K562 (cell line): ENCODE measurements around the gene ERICH2. TPM values are rescaled to one million over a fixed set of nuclear protein-coding genes. Genes with fewer than 3 reads are reported as not detected.

Source experiments
- CBX3 ChIP-seq, 2 experiments: IDR thresholded peaks; 1 replicate in 1 of 2; 2 replicates in 1 of 2; pipeline ENCODE4 v1.6.1; 2012; ENCODE audit warnings: inconsistent platforms in 2 of 2, low read length in 2 of 2, borderline replicate concordance in 1 of 2, control low read depth in 1 of 2
- CBX8 ChIP-seq: fragments of 200-600 bp; sonication (generic); IDR thresholded peaks from 2 replicates; pipeline ENCODE4 v1.6.1; 2012; ENCODE audit warnings: borderline replicate concordance, mixed run types, low read depth, mild to moderate bottlenecking, moderate library complexity, mixed read lengths, low read length, control low read depth, inconsistent platforms; ENCODE audit not compliant: poor library complexity, severe bottlenecking; ENCODE audit errors: extremely low read depth
- CC2D1A ChIP-seq: fragments of 450-650 bp; IDR thresholded peaks from 2 replicates; pipeline ENCODE4 v1.6.1; 2017; ENCODE audit warnings: mild to moderate bottlenecking
- ERF ChIP-seq: fragments of 450-650 bp; formaldehyde crosslinking; IDR thresholded peaks from 2 replicates; pipeline ENCODE4 v1.4.0; 2020; ENCODE audit warnings: mild to moderate bottlenecking, mixed read lengths
- KLF1 ChIP-seq: fragments of 450-650 bp; IDR thresholded peaks from 2 replicates; pipeline ENCODE4 v1.6.1; 2016; ENCODE audit warnings: missing genetic modification characterization, missing compliant biosample characterization
- MIER1 ChIP-seq: fragments of 450-650 bp; IDR thresholded peaks from 2 replicates; pipeline ENCODE4 v1.6.1; 2016; ENCODE audit warnings: antibody characterized with exemption, mild to moderate bottlenecking, low read depth
- MLLT1 ChIP-seq, 2 experiments: fragments of 450-650 bp; IDR thresholded peaks; 2 replicates each; pipeline ENCODE4 v1.6.1; 2016
- PKNOX1 ChIP-seq: fragments of 450-650 bp; IDR thresholded peaks from 2 replicates; pipeline ENCODE4 v1.6.1; 2016
- ZNF436 ChIP-seq: fragments of 250-450, 450-650 bp; sonication (Bioruptor Pico); formaldehyde crosslinking; IDR thresholded peaks from 2 replicates; pipeline ENCODE4 v1.7.0; 2020; ENCODE audit warnings: mild to moderate bottlenecking
- polyA plus RNA-seq, 8 experiments: library from polyadenylated mRNA; depleted of rRNA in 4 of 8; stranded (reverse) in 5 of 8; unstranded in 3 of 8; fragments of >200 nt; fragmentation: Nextera tagmentation in 2 of 8; fragmentation: Illumina TruSeq in 1 of 8; extraction: Ambion mirVana in 2 of 8; extraction: Trizol in 1 of 8; gene quantifications; 2 replicates each; pipeline versions ENCODE4 v1.2.1 to v1.2.3, GENCODE V29; 2011 to 2014; ENCODE audit warnings: inconsistent platforms in 1 of 8, missing spikeins in 1 of 8
- total RNA-seq, 7 experiments: library from RNA; depleted of rRNA in 6 of 7; stranded (reverse); fragments of >200 nt in 6 of 7; fragmentation: Illumina TruSeq in 2 of 7; extraction: Trizol in 2 of 7; gene quantifications; 2 replicates each; pipeline versions ENCODE4 v1.2.1 to v1.2.3, GENCODE V29; 2011 to 2021; ENCODE audit warnings: low replicate concordance in 1 of 7

Gene ERICH2
- total and polyA plus RNA-seq, 9 of the 15 experiments (the other 6 are each of a cell fraction or from before 2014, with no cell fraction given) = 0.85 to 2.4 (median 1.6) TPM

GRCh38 chr2:170770606-170771420 lies 635 bp downstream of the ERICH2 start (continued):
- peak in 1 of 2 experiments; percentile 38; a peak in 1 of 4 replicates for TF ChIP-seq MLLT1 (IDR thresholded peaks at IDR 0.05)
- TF ChIP-seq MIER1 = no peak
- no peak for TF ChIP-seq ZNF436 (CRISPR knock-in tag)
- TF ChIP-seq ERF = peak; percentile 90; the same call in 1 of the 2 replicates
- TF ChIP-seq CBX3 (IDR thresholded peaks at IDR 0.05; ENCODE audit: borderline replicate concordance in 1 of 2, low read length in 2 of 2) = no peak
- TF ChIP-seq CBX8 = no peak
- TF ChIP-seq CC2D1A = no peak; the same call in none of the 2 replicates
- TF ChIP-seq PKNOX1 = peak; percentile 48
- 0 out of 2 replicates have a peak, but pooled peaks have one; percentile 49 for TF ChIP-seq KLF1 (tag)
- TF ChIP-seq, all 486 proteins: peak for 142
